Nephron (organoid): ENCODE measurements around the gene OGDH.

Experiments used
- H3K27ac Mint-ChIP-seq, 3 experiments: 2 replicates each; pipeline ENCODE4 v1.8.0; 2020; ENCODE audit warnings: mixed read lengths in 3 of 3, mild to moderate bottlenecking in 2 of 3, moderate library complexity in 1 of 3
- H3K27me3 Mint-ChIP-seq: 2 replicates; pipeline ENCODE4 v1.8.0; 2021; ENCODE audit warnings: low read depth, mild to moderate bottlenecking, moderate library complexity, mixed read lengths
- H3K36me3 Mint-ChIP-seq: 2 replicates; pipeline ENCODE4 v1.8.0; 2020; ENCODE audit warnings: low read depth, mixed read lengths
- H3K4me1 Mint-ChIP-seq: 2 replicates; pipeline ENCODE4 v1.8.0; 2020; ENCODE audit warnings: mixed read lengths
- H3K4me3 Mint-ChIP-seq, 3 experiments: 2 replicates each; pipeline ENCODE4 v1.8.0; 2020; ENCODE audit warnings: mild to moderate bottlenecking in 3 of 3, mixed read lengths in 3 of 3, moderate library complexity in 2 of 3
- H3K9me3 Mint-ChIP-seq: 2 replicates; pipeline ENCODE4 v1.8.0; 2020; ENCODE audit warnings: mixed read lengths
- CTCF ChIP-seq, 3 experiments: fragments of 200-600 bp; sonication (generic); IDR thresholded peaks; one replicate each; pipeline ENCODE4 v1.5.0; 2021; ENCODE audit warnings: antibody characterized with exemption in 3 of 3; ENCODE audit not compliant: unreplicated experiment in 3 of 3

The OGDH gene

GRCh38 chr7:44671069-44671468 is 64.6 kb downstream of the OGDH start:
- H3K36me3 Mint-ChIP-seq = peaks cover 50% of the 10 kb centered on the region
- no peaks in the 10 kb centered on the region for H3K9me3 Mint-ChIP-seq
- H3K27me3 Mint-ChIP-seq = peaks cover 4% of the 10 kb centered on the region
- no peak for TF ChIP-seq CTCF (IDR thresholded peaks at IDR 0.05; ENCODE audit: unreplicated experiment in 3 of 3)
- H3K4me1 Mint-ChIP-seq = peaks cover 6% of the 10 kb centered on the region
- H3K27ac Mint-ChIP-seq = no peak overlapping the region
- H3K4me3 Mint-ChIP-seq = no peak overlapping the region

- no peaks in the 10 kb centered on the region for H3K27me3 Mint-ChIP-seq
- peaks cover 49% of the 10 kb centered on the region for H3K36me3 Mint-ChIP-seq
- H3K4me1 Mint-ChIP-seq = no peaks in the 10 kb centered on the region
- TF ChIP-seq CTCF (IDR thresholded peaks at IDR 0.05; ENCODE audit: unreplicated experiment in 3 of 3) = no peak
- no peak overlapping the region for H3K4me3 Mint-ChIP-seq
- no peaks in the 10 kb centered on the region for H3K9me3 Mint-ChIP-seq
- no peak overlapping the region for H3K27ac Mint-ChIP-seq
Observed at GRCh38 chr7:44673324-44673723, 66.9 kb downstream of the OGDH start.

GRCh38 chr7:44673771-44674170 is 67.3 kb downstream of the OGDH start:
- Mint-ChIP-seq H3K4me3 (no peak overlapping the region), H3K27ac (no peak overlapping the region), H3K9me3 (no peaks in the 10 kb centered on the region), H3K4me1 (no peaks in the 10 kb centered on the region), H3K36me3 (peaks cover 54% of the 10 kb centered on the region), H3K27me3 (no peaks in the 10 kb centered on the region)
- no peak for TF ChIP-seq CTCF (IDR thresholded peaks at IDR 0.05; ENCODE audit: unreplicated experiment in 3 of 3)

GRCh38 chr7:44674381-44674780 is 68.0 kb downstream of the OGDH start:
- H3K9me3 Mint-ChIP-seq = no peaks in the 10 kb centered on the region
- no peak overlapping the region for H3K27ac Mint-ChIP-seq
- TF ChIP-seq CTCF (IDR thresholded peaks at IDR 0.05; ENCODE audit: unreplicated experiment in 3 of 3) = no peak
- no peaks in the 10 kb centered on the region for H3K27me3 Mint-ChIP-seq
- H3K4me3 Mint-ChIP-seq = no peak overlapping the region
- no peaks in the 10 kb centered on the region for H3K4me1 Mint-ChIP-seq
- H3K36me3 Mint-ChIP-seq = peaks cover 60% of the 10 kb centered on the region

GRCh38 chr7:44676776-44677175 is 70.3 kb downstream of the OGDH start:
- no peaks in the 10 kb centered on the region for H3K9me3 Mint-ChIP-seq
- H3K36me3 Mint-ChIP-seq = peaks cover 69% of the 10 kb centered on the region
- no peak for TF ChIP-seq CTCF (IDR thresholded peaks at IDR 0.05; ENCODE audit: unreplicated experiment in 3 of 3)
- no peaks in the 10 kb centered on the region for H3K4me1 Mint-ChIP-seq
- H3K27ac Mint-ChIP-seq = no peak overlapping the region
- no peaks in the 10 kb centered on the region for H3K27me3 Mint-ChIP-seq
- no peak overlapping the region for H3K4me3 Mint-ChIP-seq

GRCh38 chr7:44678101-44678470 is 71.7 kb downstream of the OGDH start:
- Mint-ChIP-seq H3K27ac (no peak overlapping the region), H3K9me3 (no peaks in the 10 kb centered on the region), H3K36me3 (peaks cover 62% of the 10 kb centered on the region), H3K27me3 (no peaks in the 10 kb centered on the region), H3K4me1 (no peaks in the 10 kb centered on the region), H3K4me3 (no peak overlapping the region)
- no peak for TF ChIP-seq CTCF (IDR thresholded peaks at IDR 0.05; ENCODE audit: unreplicated experiment in 3 of 3)
